Measurements from ENCODE around the gene BAIAP2. TPM values are rescaled to one million over a fixed set of nuclear protein-coding genes. Genes with fewer than 3 reads are reported as not detected.
A peak's percentile ranks its signal among the peaks of the same experiment; 100 is the strongest.

Gene BAIAP2
- total and polyA plus RNA-seq, 2 donors (not counting 1 experiment from before 2014, with no cell fraction given) = 1.3 to 12.0 TPM

GRCh38 chr17:81021531-81022343 is 13.2 kb upstream of the BAIAP2 start:
- TF ChIP-seq EZH2 (IDR thresholded peaks at IDR 0.05; ENCODE audit: borderline replicate concordance, insufficient read depth, low read depth, low read length, poor library complexity, severe bottlenecking) (no peak), CTCF (IDR thresholded peaks at IDR 0.05) (no peak)
- H3K4me1 Mint-ChIP-seq = peaks cover 18% of the 10 kb centered on the region
- Histone ChIP-seq H3K4me3 (ENCODE audit: control extremely low read depth in 1 of 5, extremely low read depth in 1 of 5, insufficient read depth in 1 of 5, low read depth in 2 of 5, low read length in 4 of 5) (no peak overlapping the region), H3K4me1 (ENCODE audit: control insufficient read depth in 2 of 2, insufficient read depth in 2 of 2, low read length in 2 of 2) (peaks cover 9 to 22% of the 10 kb centered on the region in 2 donors), H3K79me2 (ENCODE audit: control insufficient read depth, insufficient read depth, low read length) (no peaks in the 10 kb centered on the region), H3K9me3 (ENCODE audit: control extremely low read depth in 1 of 3, control insufficient read depth in 2 of 3, insufficient read depth in 1 of 3, low read length in 2 of 3) (peaks cover 0 to 10% (median 0%) of the 10 kb centered on the region in 3 donors), H4K20me1 (ENCODE audit: control insufficient read depth, insufficient read depth, low read length, poor library complexity, severe bottlenecking) (no peaks in the 10 kb centered on the region), H3K9ac (ENCODE audit: low read length) (no peak overlapping the region), H3K36me3 (replicated peaks in 1 of 2; ENCODE audit: control extremely low read depth in 1 of 2, control insufficient read depth in 1 of 2, extremely low read depth in 1 of 2, insufficient read depth in 2 of 2, low read length in 1 of 2) (no peaks in the 10 kb centered on the region), H3K27ac (ENCODE audit: low read length in 2 of 2) (no peak overlapping the region), H3K4me2 (replicated peaks; ENCODE audit: low read depth, low read length, poor library complexity, severe bottlenecking) (no peak overlapping the region), H2AFZ (ENCODE audit: insufficient read depth, low read depth, low read length, poor library complexity, severe bottlenecking) (no peak overlapping the region), H3K27me3 (replicated peaks in 1 of 4; ENCODE audit: control extremely low read depth in 1 of 4, control insufficient read depth in 3 of 4, insufficient read depth in 4 of 4, low read length in 3 of 4) (peaks cover 0 to 6% (median 0%) of the 10 kb centered on the region in 4 experiments)
- H3K9me3 Mint-ChIP-seq (ENCODE audit: insufficient read depth) = peaks cover 2% of the 10 kb centered on the region
- POLR2A ChIA-PET = interaction anchor here (0.7 kb wide), 1 partner anchor 710 kb away, joined by 3 read pairs; no protein-coding TSS in a partner anchor
- CTCF ChIA-PET = interaction anchor here (1.0 to 5.7 kb wide), 2 partner anchors 19 to 82 kb away, joined by 3 to 36 read pairs; no protein-coding TSS in a partner anchor
- DNase-seq (no peak), ATAC-seq (ENCODE audit: low read depth) (no peak)
- 94% methylated on average over 14 of the region's 19 CpGs for WGBS (ENCODE audit: insufficient coverage)
- intact Hi-C loops (cut with micrococcal nuclease) = loop anchor here (5.0 kb wide), 1 partner anchor 34 kb away; no protein-coding TSS in a partner anchor
- H3K4me3 Mint-ChIP-seq = no peak overlapping the region
- peaks cover 6% of the 10 kb centered on the region for H3K27me3 Mint-ChIP-seq
- H3K27ac Mint-ChIP-seq = no peak overlapping the region

GRCh38 chr17:81022344-81022676 is 12.6 kb upstream of the BAIAP2 start:
- WGBS (ENCODE audit: insufficient coverage) = 83% methylated on average over 2 of the region's 6 CpGs

More at GRCh38 chr17:81022344-81022676, 12.6 kb upstream of the BAIAP2 start:
- H2AFZ ChIP-seq (ENCODE audit: insufficient read depth, low read depth, low read length, poor library complexity, severe bottlenecking) = no peak overlapping the region
- no peak overlapping the region for H3K27ac ChIP-seq (ENCODE audit: low read length in 2 of 2)
- ChIA-PET POLR2A (interaction anchor here (0.7 kb wide), 1 partner anchor 711 kb away, joined by 3 read pairs; no protein-coding TSS in a partner anchor), CTCF (interaction anchor here (5.7 kb wide), 1 partner anchor 82 kb away, joined by 36 read pairs; no protein-coding TSS in a partner anchor)
- H3K4me1 ChIP-seq (ENCODE audit: control insufficient read depth in 2 of 2, insufficient read depth in 2 of 2, low read length in 2 of 2) = peaks cover 9 to 22% of the 10 kb centered on the region in 2 donors
- H3K4me3 Mint-ChIP-seq = no peak overlapping the region
- intact Hi-C loops (cut with micrococcal nuclease) = loop anchor here (5.0 kb wide), 1 partner anchor 35 kb away; no protein-coding TSS in a partner anchor
- peaks cover 16% of the 10 kb centered on the region for H3K4me1 Mint-ChIP-seq
- H3K27me3 Mint-ChIP-seq = peaks cover 10% of the 10 kb centered on the region
- peaks cover 0 to 13% (median 3%) of the 10 kb centered on the region in 3 donors for H3K9me3 ChIP-seq (ENCODE audit: control extremely low read depth in 1 of 3, control insufficient read depth in 2 of 3, insufficient read depth in 1 of 3, low read length in 2 of 3)
- no peak overlapping the region for H3K27ac Mint-ChIP-seq
- no peak overlapping the region for H3K4me3 ChIP-seq (ENCODE audit: control extremely low read depth in 1 of 5, extremely low read depth in 1 of 5, insufficient read depth in 1 of 5, low read depth in 2 of 5, low read length in 4 of 5)
- H3K79me2 ChIP-seq (ENCODE audit: control insufficient read depth, insufficient read depth, low read length) = no peaks in the 10 kb centered on the region
- H3K27me3 ChIP-seq (replicated peaks in 1 of 4; ENCODE audit: control extremely low read depth in 1 of 4, control insufficient read depth in 3 of 4, insufficient read depth in 4 of 4, low read length in 3 of 4) = peaks cover 0 to 6% (median 0%) of the 10 kb centered on the region in 4 experiments
- DNase-seq = peak; percentile 30
- no peaks in the 10 kb centered on the region for H3K9me3 Mint-ChIP-seq (ENCODE audit: insufficient read depth)
- no peak overlapping the region for H3K4me2 ChIP-seq (replicated peaks; ENCODE audit: low read depth, low read length, poor library complexity, severe bottlenecking)
- H3K36me3 ChIP-seq (replicated peaks in 1 of 2; ENCODE audit: control extremely low read depth in 1 of 2, control insufficient read depth in 1 of 2, extremely low read depth in 1 of 2, insufficient read depth in 2 of 2, low read length in 1 of 2) = no peaks in the 10 kb centered on the region
- no peak for ATAC-seq (ENCODE audit: low read depth)
- TF ChIP-seq EZH2 (IDR thresholded peaks at IDR 0.05; ENCODE audit: borderline replicate concordance, insufficient read depth, low read depth, low read length, poor library complexity, severe bottlenecking) (no peak), CTCF (IDR thresholded peaks at IDR 0.05) (no peak)
- H4K20me1 ChIP-seq (ENCODE audit: control insufficient read depth, insufficient read depth, low read length, poor library complexity, severe bottlenecking) = no peaks in the 10 kb centered on the region
- H3K9ac ChIP-seq (ENCODE audit: low read length) = no peak overlapping the region
